HG02840 (cell line): ENCODE data around the gene MOCOS.

Experiments
- ATAC-seq: cut with Tn5 transposase; IDR thresholded peaks from one replicate; pipeline ENCODE4 v1.9.1; 2021; ENCODE audit warnings: mild to moderate bottlenecking, moderate library complexity, moderate number of reproducible peaks; ENCODE audit not compliant: unreplicated experiment, low FRiP score

Gene MOCOS

GRCh38 chr18:36300211-36300610, 112.9 kb downstream of the MOCOS start:
- no peak for ATAC-seq

DNA sequence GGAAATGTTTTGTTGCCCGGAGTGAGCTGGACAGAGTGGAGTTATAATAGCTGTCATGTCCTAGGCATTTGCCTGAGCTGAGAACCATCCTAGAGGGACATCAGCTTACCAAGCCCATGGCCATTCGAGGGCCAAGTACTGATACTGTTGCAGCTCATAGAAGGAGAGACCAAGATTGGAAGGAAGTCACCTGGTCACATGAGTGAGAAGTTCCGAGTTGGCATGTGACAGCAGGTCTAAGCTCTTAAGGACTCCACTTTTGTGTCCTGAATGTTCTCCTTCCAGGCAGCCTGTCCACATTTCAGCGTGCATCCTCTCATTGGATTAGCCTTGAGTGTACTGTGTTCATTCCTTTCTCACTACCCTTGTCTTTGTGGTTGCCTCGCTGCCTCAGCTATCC, 114.6 kb downstream of the MOCOS start:
- no peak for ATAC-seq

- no peak for ATAC-seq
These were observed 115.4 kb downstream of the MOCOS start for GRCh38 chr18:36302676-36303075.

GRCh38 chr18:36303211-36303844, 116.0 kb downstream of the MOCOS start:
- ATAC-seq: no peak

- ATAC-seq: no peak
These were observed 117.4 kb downstream of the MOCOS start for GRCh38 chr18:36304723-36305122.

DNA sequence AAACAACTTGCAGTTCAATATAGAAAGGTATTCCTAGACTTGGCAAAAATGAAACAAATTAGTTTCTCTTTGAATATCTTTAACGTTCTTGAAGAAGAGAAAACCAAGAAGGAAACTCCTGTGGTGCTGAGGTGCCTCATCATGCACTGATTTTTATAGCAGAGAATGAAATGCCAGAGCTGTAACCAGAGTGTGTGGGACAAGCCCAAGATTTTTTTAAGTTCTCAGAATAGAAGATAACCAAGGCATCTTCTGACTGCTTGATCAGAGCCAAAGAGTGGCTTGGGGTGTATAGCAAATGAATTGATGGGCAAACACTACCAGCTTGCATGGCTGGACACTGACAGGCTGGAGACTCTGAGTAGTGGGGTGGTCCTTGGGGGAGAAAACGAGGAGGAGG, 118.1 kb downstream of the MOCOS start:
- ATAC-seq: no peak

GRCh38 chr18:36307513-36307912, 120.2 kb downstream of the MOCOS start:
- ATAC-seq: no peak

DNA sequence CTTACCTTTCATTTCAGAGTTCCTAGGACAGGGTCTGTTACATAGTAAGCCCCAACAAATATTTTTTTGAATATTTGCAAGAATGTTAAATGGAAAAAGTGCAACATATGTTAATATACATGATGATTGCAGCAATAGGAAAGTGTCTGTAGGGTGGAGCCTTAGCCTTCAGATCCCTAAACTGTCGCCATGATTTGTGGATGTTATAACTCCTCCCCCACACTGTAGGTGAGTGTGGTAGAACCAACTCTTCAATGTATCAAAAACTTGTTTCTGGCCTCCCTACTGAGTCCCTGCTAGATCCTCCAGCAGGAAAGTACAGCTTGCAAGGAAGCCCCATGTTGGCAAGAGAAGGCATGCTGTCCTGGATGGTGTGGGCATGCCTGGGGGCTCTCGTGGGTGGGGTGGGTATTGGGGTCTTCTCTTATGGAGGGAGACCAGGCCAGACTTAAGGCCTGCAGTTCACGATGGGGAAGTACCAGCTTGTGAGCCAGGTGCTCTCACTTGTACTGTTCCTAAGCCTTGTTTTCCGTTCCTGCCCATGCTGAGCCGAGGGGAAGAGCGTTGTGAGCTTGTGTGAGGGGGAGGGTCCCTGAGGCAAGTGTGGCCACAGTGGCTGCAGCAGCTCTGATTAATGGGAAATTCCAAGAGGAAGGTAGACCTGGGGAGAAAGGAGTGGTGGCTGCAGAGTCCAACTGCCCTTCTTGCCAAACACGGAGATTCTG, 121.6 kb downstream of the MOCOS start:
- no peak for ATAC-seq

DNA sequence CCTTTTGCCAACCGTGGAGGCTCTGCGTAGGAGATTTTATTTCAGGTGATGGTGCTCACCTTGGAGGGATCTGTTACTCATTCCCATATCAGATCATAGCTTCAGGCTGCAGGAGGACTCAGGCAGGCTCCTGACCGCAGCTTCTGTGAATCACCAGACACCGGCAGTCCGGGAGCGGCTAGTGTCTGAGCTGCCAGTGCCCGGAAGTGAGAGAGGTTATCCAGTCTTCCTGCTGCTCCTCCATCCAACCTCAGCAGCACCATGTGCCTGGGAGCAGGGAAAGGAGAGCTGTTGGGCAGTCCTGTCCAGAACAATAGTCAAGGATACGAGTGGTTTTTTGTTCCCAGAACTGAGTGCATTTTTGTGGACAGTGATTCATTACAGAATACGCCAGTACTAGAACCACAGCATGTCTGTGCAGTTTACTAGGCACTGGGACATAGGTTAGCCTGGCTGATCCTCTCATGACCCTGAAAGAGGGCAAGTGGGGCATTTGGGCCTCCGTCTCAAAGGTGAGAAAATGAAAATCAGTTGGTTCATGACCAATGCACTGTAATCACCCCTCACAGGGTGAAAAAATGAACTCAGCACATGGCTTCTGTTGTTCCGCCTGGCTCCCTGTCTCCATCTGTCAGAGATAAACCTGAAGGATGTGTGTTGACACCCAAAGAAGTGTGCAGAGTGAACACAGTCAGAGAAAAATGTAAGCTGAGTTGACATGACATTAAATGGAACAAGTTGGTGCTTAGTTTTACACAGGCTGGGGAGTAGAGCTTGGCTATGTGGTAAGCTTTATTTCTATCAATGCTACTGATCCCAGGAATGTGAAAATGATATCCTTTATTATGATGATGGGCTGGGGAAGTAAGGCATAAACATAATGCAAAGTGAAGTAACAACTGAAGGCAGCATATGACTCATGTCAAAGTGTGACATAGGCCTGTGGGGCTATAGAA, 122.4 kb downstream of the MOCOS start:
- no peak for ATAC-seq

- no peak for ATAC-seq
These were observed 123.8 kb downstream of the MOCOS start for GRCh38 chr18:36311026-36311570.

GRCh38 chr18:36312806-36313395, 125.6 kb downstream of the MOCOS start:
- no peak for ATAC-seq

- ATAC-seq: no peak
These were observed 126.8 kb downstream of the MOCOS start for GRCh38 chr18:36314098-36314497.

DNA sequence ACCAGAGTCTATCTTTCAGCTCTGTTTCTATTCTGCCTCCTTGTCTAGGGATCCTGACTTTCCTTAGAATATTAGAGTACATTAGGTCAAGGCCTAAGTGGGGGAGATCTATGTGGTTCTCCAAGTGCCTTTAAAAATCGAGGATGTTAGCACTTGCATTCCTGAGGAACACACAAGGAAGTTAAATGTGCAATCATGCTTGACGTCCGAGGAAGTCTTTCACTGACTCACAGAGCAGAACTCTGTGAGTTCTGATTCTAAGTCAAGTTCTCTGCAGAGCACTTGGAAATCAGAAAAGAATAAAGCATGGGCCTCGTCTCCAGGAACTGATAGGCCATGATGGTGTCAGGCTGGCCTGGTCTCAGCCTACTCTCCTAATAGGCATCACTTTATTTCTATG, 127.5 kb downstream of the MOCOS start:
- no peak for ATAC-seq

- no peak for ATAC-seq
These were observed 128.4 kb downstream of the MOCOS start for GRCh38 chr18:36315736-36316135.

GRCh38 chr18:36316246-36316645, 128.9 kb downstream of the MOCOS start:
- no peak for ATAC-seq
